Esophagus squamous epithelium (tissue), 5 donors: ENCODE measurements around the gene SEMA6B. TPM values are rescaled to one million over a fixed set of nuclear protein-coding genes. Genes with fewer than 3 reads are reported as not detected.
A peak's percentile ranks its signal among the peaks of the same experiment; 100 is the strongest.

Experiments
- DNase-seq: peaks from one replicate; lab custom pipeline; 2025; lab: John Stamatoyannopoulos, UW
- H3K27ac ChIP-seq, 4 donors: fragments of 200-600 bp; sonication (generic); one replicate each; pipeline ENCODE4 v1.5.1; 2016 to 2019; ENCODE audit warnings: mild to moderate bottlenecking in 1 of 4
- H3K27me3 ChIP-seq, 4 donors: fragments of 200-600 bp; sonication (generic); 1 replicate in 3 of 4; 2 replicates in 1 of 4; pipeline versions ENCODE4 v1.5.1 to v1.6.0; 2017 to 2021; ENCODE audit warnings: antibody characterized with exemption in 1 of 4
- H3K36me3 ChIP-seq, 3 donors: fragments of 200-600 bp; sonication (generic); one replicate each; pipeline ENCODE4 v1.5.1; 2016 to 2019
- H3K4me1 ChIP-seq, 3 donors: fragments of 200-600 bp; sonication (generic); one replicate each; pipeline ENCODE4 v1.5.1; 2017 to 2019
- H3K4me3 ChIP-seq, 4 donors: fragments of 200-600 bp; sonication (generic); 1 replicate in 3 of 4; 2 replicates in 1 of 4; pipeline ENCODE4 v1.5.1; 2016 to 2019; ENCODE audit warnings: mild to moderate bottlenecking in 2 of 4, moderate library complexity in 1 of 4
- H3K9me3 ChIP-seq, 3 donors: fragments of 200-600 bp; sonication (generic); one replicate each; pipeline ENCODE4 v1.5.1; 2016 to 2019
- POLR2A ChIP-seq, 4 donors: fragments of 450-650 bp; IDR thresholded peaks; one replicate each; pipeline ENCODE4 v1.6.1; 2017; ENCODE audit warnings: antibody characterized with exemption in 4 of 4, mild to moderate bottlenecking in 4 of 4, moderate library complexity in 3 of 4
- WGBS, 2 donors: methylation state at CpG; one replicate each; pipeline ENCODE4 v1.1.5; 2018; 5-methylcytosine and 5-hydroxymethylcytosine counted together
- intact Hi-C: fragments of 100-400 bp; cut with DNase I; formaldehyde crosslinking; loops from one replicate; pipeline ENCODE4 v1.15.0; 2022
- total RNA-seq, 4 donors: library from RNA; depleted of rRNA; stranded (reverse); fragments of >200 nt; gene quantifications; one replicate each; pipeline ENCODE4 v1.1.0, GENCODE V29; 2016
- TF ChIP-seq, protein P1 (sequence below), 6 experiments: fragments of 450-650 bp in 4 of 6; fragments of 200-600 bp in 2 of 6; sonication (generic) in 2 of 6; IDR thresholded peaks; one replicate each; pipeline ENCODE4 v1.5.1; 2016 to 2019; ENCODE audit warnings: antibody characterized with exemption in 6 of 6, mild to moderate bottlenecking in 4 of 6, moderate library complexity in 4 of 6
- donor health status: DM: yes; HTN: yes; CAD: no.

SEMA6B gene
- total RNA-seq, 4 donors from 2014 or later = 0.61 to 4.3 (median 1.8) TPM

GRCh38 chr19:4525563-4526002 is 33.9 kb downstream of the SEMA6B start:
- TF ChIP-seq, protein P1, sequence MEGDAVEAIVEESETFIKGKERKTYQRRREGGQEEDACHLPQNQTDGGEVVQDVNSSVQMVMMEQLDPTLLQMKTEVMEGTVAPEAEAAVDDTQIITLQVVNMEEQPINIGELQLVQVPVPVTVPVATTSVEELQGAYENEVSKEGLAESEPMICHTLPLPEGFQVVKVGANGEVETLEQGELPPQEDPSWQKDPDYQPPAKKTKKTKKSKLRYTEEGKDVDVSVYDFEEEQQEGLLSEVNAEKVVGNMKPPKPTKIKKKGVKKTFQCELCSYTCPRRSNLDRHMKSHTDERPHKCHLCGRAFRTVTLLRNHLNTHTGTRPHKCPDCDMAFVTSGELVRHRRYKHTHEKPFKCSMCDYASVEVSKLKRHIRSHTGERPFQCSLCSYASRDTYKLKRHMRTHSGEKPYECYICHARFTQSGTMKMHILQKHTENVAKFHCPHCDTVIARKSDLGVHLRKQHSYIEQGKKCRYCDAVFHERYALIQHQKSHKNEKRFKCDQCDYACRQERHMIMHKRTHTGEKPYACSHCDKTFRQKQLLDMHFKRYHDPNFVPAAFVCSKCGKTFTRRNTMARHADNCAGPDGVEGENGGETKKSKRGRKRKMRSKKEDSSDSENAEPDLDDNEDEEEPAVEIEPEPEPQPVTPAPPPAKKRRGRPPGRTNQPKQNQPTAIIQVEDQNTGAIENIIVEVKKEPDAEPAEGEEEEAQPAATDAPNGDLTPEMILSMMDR (IDR thresholded peaks at IDR 0.05) = no peak
- TF ChIP-seq POLR2A (IDR thresholded peaks at IDR 0.05) = no peak
- no peak for DNase-seq
- WGBS, 2 donors = 40 to 61% methylated on average over 6 to 9 of the region's 23 CpGs
- no peak overlapping the region for H3K27ac ChIP-seq
- intact Hi-C loops = no loop called here
- no peaks in the 10 kb centered on the region for H3K9me3 ChIP-seq
- no peaks in the 10 kb centered on the region for H3K27me3 ChIP-seq
- no peaks in the 10 kb centered on the region for H3K36me3 ChIP-seq
- H3K4me1 ChIP-seq = no peaks in the 10 kb centered on the region
- H3K4me3 ChIP-seq = no peak overlapping the region

- no peak overlapping the region for H3K4me3 ChIP-seq
- no peak for TF ChIP-seq POLR2A (IDR thresholded peaks at IDR 0.05)
- TF ChIP-seq, protein P1 (IDR thresholded peaks at IDR 0.05) = peak; percentile 31 to 70 (median 52)
- peaks cover under 1 to 2% (median 2%) of the 10 kb centered on the region in 3 donors for H3K4me1 ChIP-seq
- WGBS, 2 donors = 60 to 72% methylated on average over 7 to 12 of the region's 23 CpGs
- no peak overlapping the region for H3K27ac ChIP-seq
- H3K9me3 ChIP-seq = no peaks in the 10 kb centered on the region
- no peak for DNase-seq
- intact Hi-C loops = no loop called here
- H3K36me3 ChIP-seq = no peaks in the 10 kb centered on the region
- no peaks in the 10 kb centered on the region for H3K27me3 ChIP-seq
Measured at GRCh38 chr19:4524808-4525562, 34.5 kb downstream of the SEMA6B start.

GRCh38 chr19:4523306-4524110 is 36.0 kb downstream of the SEMA6B start:
- Histone ChIP-seq H3K4me3 (no peak overlapping the region), H3K9me3 (no peaks in the 10 kb centered on the region), H3K4me1 (peaks cover 15 to 16% (median 16%) of the 10 kb centered on the region in 3 donors), H3K36me3 (no peaks in the 10 kb centered on the region), H3K27me3 (peaks cover 0 to 1% (median 0%) of the 10 kb centered on the region in 4 donors), H3K27ac (no peak overlapping the region)
- DNase-seq = no peak
- TF ChIP-seq, protein P1 (IDR thresholded peaks at IDR 0.05) = peak in 5 of 6 experiments; percentile 45 to 64 (median 51)
- no peak for TF ChIP-seq POLR2A (IDR thresholded peaks at IDR 0.05)
- 21 to 35% methylated on average over 6 to 8 of the region's 53 CpGs for WGBS, 2 donors
- intact Hi-C loops = no loop called here

- no peak overlapping the region for H3K27ac ChIP-seq
- TF ChIP-seq, protein P1 (IDR thresholded peaks at IDR 0.05) = no peak
- TF ChIP-seq POLR2A (IDR thresholded peaks at IDR 0.05) = no peak
- WGBS, 2 donors = 84 to 86% methylated on average over 13 to 15 of the region's 15 CpGs
- H3K9me3 ChIP-seq = no peaks in the 10 kb centered on the region
- H3K36me3 ChIP-seq = no peaks in the 10 kb centered on the region
- H3K27me3 ChIP-seq = peaks cover 0 to 9% (median 0%) of the 10 kb centered on the region in 4 donors
- intact Hi-C loops = no loop called here
- DNase-seq = no peak
- peaks cover 18 to 23% (median 20%) of the 10 kb centered on the region in 3 donors for H3K4me1 ChIP-seq
- no peak overlapping the region for H3K4me3 ChIP-seq
Measured at GRCh38 chr19:4522291-4523002, 37.0 kb downstream of the SEMA6B start.
